K562 (cell line): ENCODE results near the gene CRACDL. TPM values are rescaled to one million over a fixed set of nuclear protein-coding genes. Genes with fewer than 3 reads are reported as not detected.

ENCODE experiments used
- ATAC-seq: fragments of 200-7000 bp; cut with Tn5 transposase; 3 replicates; pipeline ENCODE4 v1.9.1; 2020; ENCODE audit warnings: moderate library complexity
- BruUV-seq: library from RNA; stranded (reverse); fragments of 400-500 nt; replicated peaks from 2 replicates; lab custom pipeline; 2021; lab: Mats Ljungman, UMichigan
- CTCF ChIA-PET: fragments of 300-600 bp; formaldehyde crosslinking; extraction: SDS; loops from one replicate; lab custom pipeline; 2021; ENCODE audit warnings: low intra/inter-chr PET ratio; lab: Yijun Ruan, JAX
- POLR2A ChIA-PET: fragments of 300-600, 350-650 bp; sonication (Branson Sonifier 250); formaldehyde crosslinking; extraction: SDS; loops from one replicate; lab custom pipeline; 2021; ENCODE audit warnings: antibody characterized with exemption, inconsistent platforms; lab: Yijun Ruan, JAX
- DNase-seq, 4 experiments: peaks; one replicate each; pipeline versions ENCODE4 v3.0.0 to v3.0.0-alpha.2; 2011 to 2018; ENCODE audit warnings: low spot score in 3 of 4, mixed read lengths in 3 of 4; ENCODE audit errors: extremely low read depth in 1 of 4
- FAIRE-seq: peaks from 2 replicates; lab custom pipeline; 2011; peaks lifted over from hg19 to GRCh38; lab: Jason Lieb, UNC
- H2AFZ ChIP-seq: 2 replicates; pipeline ENCODE4 v1.6.0; 2011; ENCODE audit warnings: low read depth, low read length, control low read depth, inconsistent platforms
- H3K27ac ChIP-seq: fragments of 200-600 bp; 3 replicates; pipeline ENCODE4 v1.8.0; 2011; ENCODE audit warnings: low read depth, mild to moderate bottlenecking, control low read depth, inconsistent platforms, low read length, moderate library complexity, mixed read lengths; ENCODE audit errors: extremely low read depth
- H3K27me3 ChIP-seq, 2 experiments: fragments of 300-600 bp in 1 of 2; 2 replicates in 1 of 2; 3 replicates in 1 of 2; pipeline versions ENCODE4 v1.6.0 to v1.8.0; 2011; ENCODE audit warnings: inconsistent platforms in 2 of 2, low read length in 2 of 2, mild to moderate bottlenecking in 1 of 2, mixed read lengths in 1 of 2, moderate library complexity in 1 of 2; ENCODE audit not compliant: control insufficient read depth in 2 of 2, insufficient read depth in 2 of 2
- H3K36me3 ChIP-seq: fragments of 300-600 bp; 3 replicates; pipeline ENCODE4 v1.8.0; 2011; ENCODE audit warnings: mild to moderate bottlenecking, low read length, inconsistent platforms; ENCODE audit not compliant: control insufficient read depth, insufficient read depth
- H3K4me1 ChIP-seq, 2 experiments: fragments of 200-600 bp in 1 of 2; replicated peaks in 1 of 2; 2 replicates in 1 of 2; 3 replicates in 1 of 2; pipeline versions ENCODE4 v1.5.1 to v1.8.0; 2011; ENCODE audit warnings: inconsistent platforms in 2 of 2, low read length in 2 of 2, mild to moderate bottlenecking in 1 of 2, mixed read lengths in 1 of 2, moderate library complexity in 1 of 2; ENCODE audit not compliant: control insufficient read depth in 2 of 2, insufficient read depth in 2 of 2
- H3K4me2 ChIP-seq: 2 replicates; pipeline ENCODE4 v1.6.1; 2011; ENCODE audit warnings: low read length, control low read depth, inconsistent platforms, mixed read lengths; ENCODE audit not compliant: insufficient read depth
- H3K4me3 ChIP-seq: fragments of 200-600 bp; sonication (generic), shearing (Covaris generic); 2 replicates; pipeline ENCODE4 v1.5.1; 2016; ENCODE audit warnings: control low read depth, inconsistent platforms
- H3K79me2 ChIP-seq: fragments of 200-600 bp; 3 replicates; pipeline ENCODE4 v1.8.0; 2011; ENCODE audit warnings: low read length, inconsistent platforms; ENCODE audit not compliant: control insufficient read depth, insufficient read depth
- H3K9ac ChIP-seq, 2 experiments: 2 replicates each; pipeline versions ENCODE4 v1.6.0 to v1.6.1; 2011; ENCODE audit warnings: low read depth in 2 of 2, low read length in 2 of 2, control low read depth in 1 of 2, inconsistent platforms in 1 of 2, mild to moderate bottlenecking in 1 of 2, mixed read lengths in 1 of 2; ENCODE audit not compliant: insufficient read depth in 1 of 2
- H3K9me1 ChIP-seq: one replicate; pipeline ENCODE4 v1.6.0; 2011; ENCODE audit warnings: inconsistent platforms, mild to moderate bottlenecking, low read length, moderate library complexity; ENCODE audit not compliant: control insufficient read depth, insufficient read depth
- H3K9me3 ChIP-seq: replicated peaks from 2 replicates; pipeline ENCODE4 v1.5.1; 2011; ENCODE audit warnings: low read depth, low read length, inconsistent platforms; ENCODE audit not compliant: control insufficient read depth, insufficient read depth
- H4K20me1 ChIP-seq: replicated peaks from 2 replicates; pipeline ENCODE4 v1.6.1; 2011; ENCODE audit warnings: low read length, inconsistent platforms, mixed read lengths; ENCODE audit not compliant: control insufficient read depth, insufficient read depth
- CBX3 ChIP-seq, 2 experiments: IDR thresholded peaks; 1 replicate in 1 of 2; 2 replicates in 1 of 2; pipeline ENCODE4 v1.6.1; 2012; ENCODE audit warnings: inconsistent platforms in 2 of 2, low read length in 2 of 2, borderline replicate concordance in 1 of 2, control low read depth in 1 of 2
- EHMT2 ChIP-seq: fragments of 450-650 bp; IDR thresholded peaks from 2 replicates; pipeline ENCODE4 v1.6.1; 2018; ENCODE audit warnings: antibody characterized with exemption
- MAZ ChIP-seq, 2 experiments: fragments of 450-650 bp in 1 of 2; sonication (generic) in 1 of 2; formaldehyde crosslinking; IDR thresholded peaks in 1 of 2; conservative IDR thresholded peaks in 1 of 2; 2 replicates each; pipeline versions ENCODE4 v1.4.0 to v1.5.0; 2020; ENCODE audit warnings: mild to moderate bottlenecking in 1 of 2, missing genetic modification reagents in 1 of 2
- POLR2AphosphoS5 ChIP-seq: IDR thresholded peaks from 2 replicates; pipeline ENCODE4 v1.6.1; 2011; ENCODE audit warnings: mild to moderate bottlenecking, low read depth, low read length, moderate library complexity; ENCODE audit not compliant: control insufficient read depth, insufficient read depth
- POLR2G ChIP-seq: fragments of 200-400 bp; formaldehyde crosslinking; IDR thresholded peaks from 2 replicates; pipeline ENCODE4 v1.6.1; 2017; ENCODE audit warnings: low read depth, mild to moderate bottlenecking, antibody characterized with exemption, low read length, moderate library complexity
- RBM14 ChIP-seq: fragments of 200-400 bp; formaldehyde crosslinking; IDR thresholded peaks from 2 replicates; pipeline ENCODE4 v1.6.1; 2018; ENCODE audit warnings: low read depth, mild to moderate bottlenecking, low read length, moderate library complexity, borderline replicate concordance; ENCODE audit not compliant: insufficient read depth
- SRSF9 ChIP-seq: fragments of 200-400 bp; formaldehyde crosslinking; IDR thresholded peaks from 2 replicates; pipeline ENCODE4 v1.6.1; 2017; ENCODE audit warnings: low read depth, low read length, borderline replicate concordance
- TARDBP ChIP-seq: fragments of 450-650 bp; IDR thresholded peaks from 2 replicates; pipeline ENCODE4 v1.6.1; 2016
- ZBTB8A ChIP-seq: fragments of 450-650 bp; IDR thresholded peaks from 2 replicates; pipeline ENCODE4 v1.6.1; 2018; ENCODE audit warnings: mild to moderate bottlenecking, moderate library complexity; ENCODE audit not compliant: partially characterized antibody
- ZFX ChIP-seq: sonication (generic); formaldehyde crosslinking; IDR thresholded peaks from 2 replicates; pipeline ENCODE4 v1.8.0; 2022; ENCODE audit warnings: mild to moderate bottlenecking, missing genetic modification reagents, moderate library complexity
- ZNF134 ChIP-seq: fragments of 250-450 bp; sonication (Bioruptor Pico); conservative IDR thresholded peaks from 2 replicates; pipeline ENCODE4 v1.4.0; 2020
- ZNF398 ChIP-seq: fragments of 250-450 bp; sonication (Bioruptor Pico); IDR thresholded peaks from 2 replicates; pipeline ENCODE4 v1.8.0; 2021; ENCODE audit warnings: moderate library complexity, mild to moderate bottlenecking, inconsistent platforms
- ZNF695 ChIP-seq: fragments of 450-650 bp; formaldehyde crosslinking; IDR thresholded peaks from 2 replicates; pipeline ENCODE4 v1.4.0; 2020; ENCODE audit warnings: mild to moderate bottlenecking, moderate library complexity
- whole genome bisulfite sequencing: fragments of 100-300 bp; shearing (Covaris generic); methylation state at CpG from one replicate; pipeline ENCODE4 v1.1.6; 2016; ENCODE audit warnings: low coverage, mixed read lengths; ENCODE audit not compliant: insufficient coverage; ENCODE audit errors: missing lambda C conversion rate; 5-methylcytosine and 5-hydroxymethylcytosine counted together
- in situ Hi-C: fragments of 300-500 bp; cut with MboI; formaldehyde crosslinking; loops from 4 replicates; pipeline ENCODE4 v1.15.0; 2018; ENCODE audit warnings: inconsistent platforms, mixed read lengths
- intact Hi-C: fragments of 100-400 bp; cut with micrococcal nuclease; formaldehyde crosslinking; loops from 2 replicates; pipeline ENCODE4 v1.14.2; 2022
- polyA plus RNA-seq, 8 experiments: library from polyadenylated mRNA; depleted of rRNA in 4 of 8; stranded (reverse) in 5 of 8; unstranded in 3 of 8; fragments of >200 nt; fragmentation: Nextera tagmentation in 2 of 8; fragmentation: Illumina TruSeq in 1 of 8; extraction: Ambion mirVana in 2 of 8; extraction: Trizol in 1 of 8; gene quantifications; 2 replicates each; pipeline versions ENCODE4 v1.2.1 to v1.2.3, GENCODE V29; 2011 to 2014; ENCODE audit warnings: inconsistent platforms in 1 of 8, missing spikeins in 1 of 8
- total RNA-seq, 7 experiments: library from RNA; depleted of rRNA in 6 of 7; stranded (reverse); fragments of >200 nt in 6 of 7; fragmentation: Illumina TruSeq in 2 of 7; extraction: Trizol in 2 of 7; gene quantifications; 2 replicates each; pipeline versions ENCODE4 v1.2.1 to v1.2.3, GENCODE V29; 2011 to 2021; ENCODE audit warnings: low replicate concordance in 1 of 7
- TF ChIP-seq, protein P1 (sequence below): fragments of 450-650 bp; IDR thresholded peaks from 2 replicates; pipeline ENCODE4 v1.6.1; 2016; ENCODE audit warnings: mild to moderate bottlenecking
- TF ChIP-seq, protein P2 (sequence below), 2 experiments: fragments of 450-650 bp; IDR thresholded peaks; 2 replicates each; pipeline ENCODE4 v1.6.1; 2016

Gene CRACDL
- total and polyA plus RNA-seq, 9 of the 15 experiments (the other 6 are each of a cell fraction or from before 2014, with no cell fraction given): not detected

GRCh38 chr2:98935111-98935770 lies 784 bp downstream of the CRACDL start (continued):
- TF ChIP-seq MAZ (CRISPR knock-in tag; conservative IDR thresholded peaks at IDR 0.05 in 1 of 2, IDR thresholded peaks at IDR 0.05 in 1 of 2) (no peak), SRSF9 (no peak), ZFX (no peak), POLR2AphosphoS5 (no peak), ZNF695 (CRISPR knock-in tag) (no peak)
- TF ChIP-seq, protein P1, sequence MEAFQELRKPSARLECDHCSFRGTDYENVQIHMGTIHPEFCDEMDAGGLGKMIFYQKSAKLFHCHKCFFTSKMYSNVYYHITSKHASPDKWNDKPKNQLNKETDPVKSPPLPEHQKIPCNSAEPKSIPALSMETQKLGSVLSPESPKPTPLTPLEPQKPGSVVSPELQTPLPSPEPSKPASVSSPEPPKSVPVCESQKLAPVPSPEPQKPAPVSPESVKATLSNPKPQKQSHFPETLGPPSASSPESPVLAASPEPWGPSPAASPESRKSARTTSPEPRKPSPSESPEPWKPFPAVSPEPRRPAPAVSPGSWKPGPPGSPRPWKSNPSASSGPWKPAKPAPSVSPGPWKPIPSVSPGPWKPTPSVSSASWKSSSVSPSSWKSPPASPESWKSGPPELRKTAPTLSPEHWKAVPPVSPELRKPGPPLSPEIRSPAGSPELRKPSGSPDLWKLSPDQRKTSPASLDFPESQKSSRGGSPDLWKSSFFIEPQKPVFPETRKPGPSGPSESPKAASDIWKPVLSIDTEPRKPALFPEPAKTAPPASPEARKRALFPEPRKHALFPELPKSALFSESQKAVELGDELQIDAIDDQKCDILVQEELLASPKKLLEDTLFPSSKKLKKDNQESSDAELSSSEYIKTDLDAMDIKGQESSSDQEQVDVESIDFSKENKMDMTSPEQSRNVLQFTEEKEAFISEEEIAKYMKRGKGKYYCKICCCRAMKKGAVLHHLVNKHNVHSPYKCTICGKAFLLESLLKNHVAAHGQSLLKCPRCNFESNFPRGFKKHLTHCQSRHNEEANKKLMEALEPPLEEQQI: no peak

DNA sequence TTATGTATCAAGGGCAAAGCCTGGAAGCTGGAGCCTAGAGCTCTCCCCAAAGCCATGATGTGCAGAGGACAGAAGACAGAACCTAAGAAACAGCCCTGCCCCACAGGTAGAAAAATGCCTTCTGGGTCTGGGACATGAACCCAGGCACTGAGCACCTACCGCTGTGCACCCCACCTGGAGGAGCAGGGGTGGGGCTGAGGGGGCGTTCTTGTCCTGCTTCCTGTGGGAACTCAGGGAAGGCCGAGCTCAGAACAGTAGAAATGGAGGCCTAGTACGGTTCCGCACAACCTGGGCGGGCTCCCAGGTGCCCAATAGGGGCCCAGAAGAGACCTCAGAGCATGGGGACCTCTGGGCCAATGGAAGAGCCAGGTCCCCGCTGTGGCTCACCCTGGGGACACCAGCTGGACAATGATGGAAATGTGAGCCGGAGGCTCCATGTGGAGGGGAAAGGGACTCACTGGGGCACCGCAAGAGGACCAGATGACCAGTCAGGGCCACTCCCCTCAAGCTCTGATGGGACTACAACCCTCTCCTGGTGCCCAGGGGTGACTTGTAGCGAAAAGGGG lies 3.2 kb downstream of the CRACDL start:
- Histone ChIP-seq H3K4me1 (peaks cover 0 to 6% of the 10 kb centered on the region in 2 experiments; a peak in 1 of 5 replicates), H4K20me1 (no peaks in the 10 kb centered on the region; the same call in 1 of the 2 replicates), H3K79me2 (no peaks in the 10 kb centered on the region), H3K4me2 (no peak overlapping the region), H3K27me3 (peaks cover 20 to 53% of the 10 kb centered on the region in 2 experiments; a peak in 3 of 5 replicates), H3K4me3 (no peak overlapping the region), H3K9me1 (no peaks in the 10 kb centered on the region), H2AFZ (no peak overlapping the region), H3K36me3 (no peaks in the 10 kb centered on the region), H3K9ac (no peak overlapping the region), H3K9me3 (no peaks in the 10 kb centered on the region), H3K27ac (no peak overlapping the region)
- 3% methylated on average over 6 of the region's 10 CpGs for WGBS
- FAIRE-seq (no peak), DNase-seq (peak in 1 of 4 experiments; percentile 5), ATAC-seq (peak; percentile 70)
- ChIA-PET POLR2A (interaction anchor here (0.6 kb wide), 1 partner anchor 13 kb away, joined by 3 read pairs; no protein-coding TSS in a partner anchor), CTCF (no interaction called here)
- intact Hi-C loops: no loop called here
- no TSS peak for BruUV-seq
- in situ Hi-C loops: no loop called here
- TF ChIP-seq EHMT2: no peak
- TF ChIP-seq RBM14: no peak
- no peak for TF ChIP-seq ZNF398 (CRISPR knock-in tag)
- TF ChIP-seq ZNF134 (CRISPR knock-in tag): no peak
- no peak for TF ChIP-seq POLR2G
- TF ChIP-seq TARDBP: no peak
- no peak for TF ChIP-seq CBX3 (IDR thresholded peaks at IDR 0.05; ENCODE audit: borderline replicate concordance in 1 of 2, low read length in 2 of 2)
- TF ChIP-seq, protein P2, sequence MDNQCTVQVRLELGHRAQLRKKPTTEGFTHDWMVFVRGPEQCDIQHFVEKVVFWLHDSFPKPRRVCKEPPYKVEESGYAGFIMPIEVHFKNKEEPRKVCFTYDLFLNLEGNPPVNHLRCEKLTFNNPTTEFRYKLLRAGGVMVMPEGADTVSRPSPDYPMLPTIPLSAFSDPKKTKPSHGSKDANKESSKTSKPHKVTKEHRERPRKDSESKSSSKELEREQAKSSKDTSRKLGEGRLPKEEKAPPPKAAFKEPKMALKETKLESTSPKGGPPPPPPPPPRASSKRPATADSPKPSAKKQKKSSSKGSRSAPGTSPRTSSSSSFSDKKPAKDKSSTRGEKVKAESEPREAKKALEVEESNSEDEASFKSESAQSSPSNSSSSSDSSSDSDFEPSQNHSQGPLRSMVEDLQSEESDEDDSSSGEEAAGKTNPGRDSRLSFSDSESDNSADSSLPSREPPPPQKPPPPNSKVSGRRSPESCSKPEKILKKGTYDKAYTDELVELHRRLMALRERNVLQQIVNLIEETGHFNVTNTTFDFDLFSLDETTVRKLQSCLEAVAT (IDR thresholded peaks at IDR 0.05): no peak
- TF ChIP-seq ZBTB8A: no peak
